Measurements from ENCODE around the gene TAS2R60.
A peak's percentile ranks its signal among the peaks of the same experiment; 100 is the strongest.
"Not testable (repeated sequence)": the region's sequence is repeated elsewhere in the genome, so short reads cannot be mapped to it uniquely, and the experiment has no call there.

TAS2R60 gene

GRCh38 chr7:143444063-143444782 is 970 bp downstream of the TAS2R60 start:
- DNase-seq = no peak

- DNase-seq = no peak
Measured at GRCh38 chr7:143444785-143445184, 1.5 kb downstream of the TAS2R60 start.

GRCh38 chr7:143447466-143447865 is 4.2 kb downstream of the TAS2R60 start:
- DNase-seq = no peak

GRCh38 chr7:143448429-143448828 is 5.2 kb downstream of the TAS2R60 start:
- DNase-seq = no peak

GRCh38 chr7:143449793-143450192 is 6.5 kb downstream of the TAS2R60 start:
- no peak for DNase-seq

- DNase-seq = no peak
Measured at GRCh38 chr7:143451122-143451521, 7.9 kb downstream of the TAS2R60 start.

- DNase-seq = no peak
Measured at GRCh38 chr7:143451746-143452145, 8.5 kb downstream of the TAS2R60 start.

GRCh38 chr7:143452495-143452894 is 9.2 kb downstream of the TAS2R60 start:
- DNase-seq = peak; percentile 38

- no peak for DNase-seq
Measured at GRCh38 chr7:143454091-143454680, 10.9 kb downstream of the TAS2R60 start.

- DNase-seq = no peak
Measured at GRCh38 chr7:143455491-143455890, 12.2 kb downstream of the TAS2R60 start.

GRCh38 chr7:143455942-143456341 is 12.7 kb downstream of the TAS2R60 start:
- no peak for DNase-seq

- peak; percentile 65 for DNase-seq
Measured at GRCh38 chr7:143456992-143457793, 13.9 kb downstream of the TAS2R60 start.

- DNase-seq = peak; percentile 72
Measured at GRCh38 chr7:143458263-143458662, 15.0 kb downstream of the TAS2R60 start.

- DNase-seq = no peak
Measured at GRCh38 chr7:143458681-143459080, 15.4 kb downstream of the TAS2R60 start.

GRCh38 chr7:143459359-143459758 is 16.1 kb downstream of the TAS2R60 start:
- DNase-seq = no peak

GRCh38 chr7:143460271-143460979 is 17.2 kb downstream of the TAS2R60 start:
- DNase-seq = no peak

GRCh38 chr7:143462045-143462444 is 18.8 kb downstream of the TAS2R60 start:
- DNase-seq = no peak

GRCh38 chr7:143463556-143463955 is 20.3 kb downstream of the TAS2R60 start:
- DNase-seq = no peak

GRCh38 chr7:143463957-143464356 is 20.7 kb downstream of the TAS2R60 start:
- no peak for DNase-seq

- no peak for DNase-seq
Measured at GRCh38 chr7:143467724-143468123, 24.5 kb downstream of the TAS2R60 start.

- DNase-seq = not testable (repeated sequence)
Measured at GRCh38 chr7:143472071-143472689, 28.9 kb downstream of the TAS2R60 start.

GRCh38 chr7:143477501-143478150 is 34.4 kb downstream of the TAS2R60 start, which contains the start of gene TAS2R41:
TAS2R41 (plus strand) TSS chr7:143477873; CDS start chr7:143477873, 0 bp downstream.
- no peak for DNase-seq

Data from HCEC 1CT (cell line).